GM23338 (cell line): ENCODE results near the gene ELAC2. TPM values are rescaled to one million over a fixed set of nuclear protein-coding genes. Genes with fewer than 3 reads are reported as not detected.

Experiments
- ATAC-seq: fragments of 200-7000 bp; cut with Tn5 transposase; 3 replicates; pipeline ENCODE4 v1.9.1; 2020
- DNase-seq: peaks from one replicate; pipeline ENCODE4 v3.0.0-alpha.2; 2015; ENCODE audit warnings: low spot score
- H2AFZ ChIP-seq: fragments of 200-600 bp; sonication (generic); 2 replicates; pipeline ENCODE4 v1.8.0; 2016; ENCODE audit warnings: antibody characterized with exemption, mild to moderate bottlenecking, moderate library complexity
- H3F3A ChIP-seq: fragments of 200-600 bp; sonication (generic); replicated peaks from 2 replicates; pipeline ENCODE4 v1.8.0; 2017; ENCODE audit warnings: antibody characterized with exemption, mixed run types, low read depth
- H3K27ac ChIP-seq: fragments of 200-600 bp; sonication (generic); 2 replicates; pipeline ENCODE4 v1.6.1; 2016; ENCODE audit warnings: low read depth
- H3K27me3 ChIP-seq: fragments of 200-600 bp; sonication (generic); 2 replicates; pipeline ENCODE4 v1.8.0; 2016; ENCODE audit warnings: mild to moderate bottlenecking, mixed run types, moderate library complexity; ENCODE audit not compliant: insufficient read depth
- H3K36me3 ChIP-seq: fragments of 200-600 bp; sonication (generic); 2 replicates; pipeline ENCODE4 v1.8.0; 2016; ENCODE audit warnings: mild to moderate bottlenecking; ENCODE audit not compliant: insufficient read depth
- H3K4me1 ChIP-seq: fragments of 200-600 bp; sonication (generic); 2 replicates; pipeline ENCODE4 v1.8.0; 2016; ENCODE audit warnings: mild to moderate bottlenecking, moderate library complexity; ENCODE audit not compliant: insufficient read depth
- H3K4me2 ChIP-seq: fragments of 200-600 bp; sonication (generic); 2 replicates; pipeline ENCODE4 v1.7.1; 2017; ENCODE audit warnings: mixed run types
- H3K4me3 ChIP-seq: fragments of 200-600 bp; sonication (generic); 2 replicates; pipeline ENCODE4 v1.6.1; 2016; ENCODE audit warnings: mixed run types
- H3K79me2 ChIP-seq: fragments of 200-600 bp; sonication (generic); replicated peaks from 2 replicates; pipeline ENCODE4 v1.8.0; 2017; ENCODE audit warnings: mild to moderate bottlenecking; ENCODE audit not compliant: insufficient read depth
- H3K9me2 ChIP-seq: fragments of 200-600 bp; sonication (generic); 2 replicates; pipeline ENCODE4 v1.8.0; 2017; ENCODE audit not compliant: insufficient read depth
- H4K20me1 ChIP-seq: fragments of 200-600 bp; sonication (generic); replicated peaks from 2 replicates; pipeline ENCODE4 v1.8.0; 2017; ENCODE audit warnings: mild to moderate bottlenecking; ENCODE audit not compliant: insufficient read depth
- H3K27ac Mint-ChIP-seq: 2 replicates; pipeline ENCODE4 v1.8.0; 2020; ENCODE audit warnings: inconsistent platforms, mild to moderate bottlenecking, moderate library complexity, mixed read lengths
- H3K27me3 Mint-ChIP-seq: 3 replicates; pipeline ENCODE4 v1.8.0; 2022; ENCODE audit warnings: low read depth, mild to moderate bottlenecking, moderate library complexity, mixed read lengths, inconsistent platforms; ENCODE audit not compliant: insufficient read depth, poor library complexity
- H3K36me3 Mint-ChIP-seq: 3 replicates; pipeline ENCODE4 v1.8.0; 2021; ENCODE audit warnings: low read depth, mild to moderate bottlenecking, inconsistent platforms, moderate library complexity, mixed read lengths
- H3K4me1 Mint-ChIP-seq: 3 replicates; pipeline ENCODE4 v1.8.0; 2020; ENCODE audit warnings: mild to moderate bottlenecking, inconsistent platforms, mixed read lengths
- H3K4me3 Mint-ChIP-seq: 3 replicates; pipeline ENCODE4 v1.8.0; 2021; ENCODE audit warnings: moderate library complexity, mild to moderate bottlenecking, inconsistent platforms, mixed read lengths
- H3K9me3 Mint-ChIP-seq: 3 replicates; pipeline ENCODE4 v1.8.0; 2020; ENCODE audit warnings: moderate library complexity, mild to moderate bottlenecking, inconsistent platforms, mixed read lengths
- EZH2phosphoT487 ChIP-seq: fragments of 200-600 bp; sonication (generic); IDR thresholded peaks from one replicate; pipeline ENCODE4 v1.8.1; 2018; ENCODE audit warnings: antibody characterized with exemption; ENCODE audit not compliant: unreplicated experiment
- NANOG ChIP-seq: IDR thresholded peaks from 2 replicates; pipeline ENCODE4 v1.6.1; 2016; ENCODE audit warnings: antibody characterized with exemption, borderline replicate concordance
- STAT1 ChIP-seq: IDR thresholded peaks from one replicate; pipeline ENCODE4 v1.6.1; 2016; ENCODE audit warnings: antibody characterized with exemption; ENCODE audit not compliant: unreplicated experiment
- polyA plus RNA-seq: library from polyadenylated mRNA; unstranded; fragments of >200 nt; fragmentation: Nextera tagmentation; extraction: Ambion mirVana; gene quantifications from 2 replicates; pipeline ENCODE4 v1.2.1, GENCODE V29; 2016
- total RNA-seq: library from RNA; depleted of rRNA; stranded (reverse); fragments of >200 nt; shearing (Covaris generic); gene quantifications from 2 replicates; pipeline ENCODE4 v1.2.3, GENCODE V29; 2014
- TF ChIP-seq, protein P1 (sequence below): fragments of 250-450 bp; sonication (Bioruptor Pico); IDR thresholded peaks from 2 replicates; pipeline ENCODE4 v1.5.0; 2020; ENCODE audit warnings: mild to moderate bottlenecking, moderate library complexity
- TF ChIP-seq, protein P2 (sequence below): IDR thresholded peaks from 2 replicates; pipeline ENCODE4 v1.6.1; 2016; ENCODE audit warnings: antibody characterized with exemption
- TF ChIP-seq, protein P3 (sequence below), 2 experiments: fragments of 200-600 bp in 1 of 2; sonication (generic) in 1 of 2; conservative IDR thresholded peaks; 2 replicates each; pipeline versions ENCODE4 v1.5.1 to v1.6.1; 2016 to 2017; ENCODE audit warnings: antibody characterized with exemption in 2 of 2, low read depth in 2 of 2, mild to moderate bottlenecking in 2 of 2, moderate library complexity in 1 of 2

Gene ELAC2
- total and polyA plus RNA-seq, 2 experiments from 2014 or later: 49.9 to 203 TPM

DNA sequence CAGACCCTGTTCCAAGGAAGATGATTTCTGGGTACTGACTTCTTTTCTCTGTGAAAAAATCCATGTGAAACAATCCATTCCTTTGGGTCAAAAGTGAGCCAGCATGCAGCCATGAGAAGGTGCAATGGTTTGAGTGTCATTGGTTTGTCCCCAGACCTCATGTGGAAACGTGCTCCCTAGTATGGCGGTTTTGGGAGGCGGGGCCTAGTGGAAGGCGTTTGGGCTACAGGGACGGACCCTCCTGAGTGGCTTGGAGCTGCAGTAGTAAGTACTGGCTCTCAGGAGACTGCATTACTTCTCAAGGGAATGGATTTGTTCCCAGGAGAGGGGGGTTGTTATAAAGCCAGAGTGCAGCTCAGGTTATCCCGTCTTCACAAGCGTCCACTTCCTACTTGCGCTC is 19.4 kb downstream of the ELAC2 start:
- Histone ChIP-seq H3K9me2 (no peaks in the 10 kb centered on the region), H3F3A (no peaks in the 10 kb centered on the region), H3K27me3 (no peaks in the 10 kb centered on the region), H3K4me2 (no peak overlapping the region), H3K36me3 (peaks cover 81% of the 10 kb centered on the region), H3K79me2 (peaks cover 10% of the 10 kb centered on the region; the same call in 1 of the 2 replicates), H3K4me1 (no peaks in the 10 kb centered on the region), H2AFZ (no peak overlapping the region), H3K27ac (no peak overlapping the region), H4K20me1 (peaks cover 29% of the 10 kb centered on the region), H3K4me3 (no peak overlapping the region)
- Mint-ChIP-seq H3K27me3 (peaks cover 5% of the 10 kb centered on the region), H3K4me1 (no peaks in the 10 kb centered on the region), H3K9me3 (no peaks in the 10 kb centered on the region; the same call in 2 of the 3 replicates), H3K36me3 (peaks cover 76% of the 10 kb centered on the region), H3K4me3 (no peak overlapping the region), H3K27ac (no peak overlapping the region)
- ATAC-seq (no peak), DNase-seq (no peak)
- TF ChIP-seq EZH2phosphoT487 (no peak), STAT1 (no peak), NANOG (no peak)
- TF ChIP-seq, protein P1, sequence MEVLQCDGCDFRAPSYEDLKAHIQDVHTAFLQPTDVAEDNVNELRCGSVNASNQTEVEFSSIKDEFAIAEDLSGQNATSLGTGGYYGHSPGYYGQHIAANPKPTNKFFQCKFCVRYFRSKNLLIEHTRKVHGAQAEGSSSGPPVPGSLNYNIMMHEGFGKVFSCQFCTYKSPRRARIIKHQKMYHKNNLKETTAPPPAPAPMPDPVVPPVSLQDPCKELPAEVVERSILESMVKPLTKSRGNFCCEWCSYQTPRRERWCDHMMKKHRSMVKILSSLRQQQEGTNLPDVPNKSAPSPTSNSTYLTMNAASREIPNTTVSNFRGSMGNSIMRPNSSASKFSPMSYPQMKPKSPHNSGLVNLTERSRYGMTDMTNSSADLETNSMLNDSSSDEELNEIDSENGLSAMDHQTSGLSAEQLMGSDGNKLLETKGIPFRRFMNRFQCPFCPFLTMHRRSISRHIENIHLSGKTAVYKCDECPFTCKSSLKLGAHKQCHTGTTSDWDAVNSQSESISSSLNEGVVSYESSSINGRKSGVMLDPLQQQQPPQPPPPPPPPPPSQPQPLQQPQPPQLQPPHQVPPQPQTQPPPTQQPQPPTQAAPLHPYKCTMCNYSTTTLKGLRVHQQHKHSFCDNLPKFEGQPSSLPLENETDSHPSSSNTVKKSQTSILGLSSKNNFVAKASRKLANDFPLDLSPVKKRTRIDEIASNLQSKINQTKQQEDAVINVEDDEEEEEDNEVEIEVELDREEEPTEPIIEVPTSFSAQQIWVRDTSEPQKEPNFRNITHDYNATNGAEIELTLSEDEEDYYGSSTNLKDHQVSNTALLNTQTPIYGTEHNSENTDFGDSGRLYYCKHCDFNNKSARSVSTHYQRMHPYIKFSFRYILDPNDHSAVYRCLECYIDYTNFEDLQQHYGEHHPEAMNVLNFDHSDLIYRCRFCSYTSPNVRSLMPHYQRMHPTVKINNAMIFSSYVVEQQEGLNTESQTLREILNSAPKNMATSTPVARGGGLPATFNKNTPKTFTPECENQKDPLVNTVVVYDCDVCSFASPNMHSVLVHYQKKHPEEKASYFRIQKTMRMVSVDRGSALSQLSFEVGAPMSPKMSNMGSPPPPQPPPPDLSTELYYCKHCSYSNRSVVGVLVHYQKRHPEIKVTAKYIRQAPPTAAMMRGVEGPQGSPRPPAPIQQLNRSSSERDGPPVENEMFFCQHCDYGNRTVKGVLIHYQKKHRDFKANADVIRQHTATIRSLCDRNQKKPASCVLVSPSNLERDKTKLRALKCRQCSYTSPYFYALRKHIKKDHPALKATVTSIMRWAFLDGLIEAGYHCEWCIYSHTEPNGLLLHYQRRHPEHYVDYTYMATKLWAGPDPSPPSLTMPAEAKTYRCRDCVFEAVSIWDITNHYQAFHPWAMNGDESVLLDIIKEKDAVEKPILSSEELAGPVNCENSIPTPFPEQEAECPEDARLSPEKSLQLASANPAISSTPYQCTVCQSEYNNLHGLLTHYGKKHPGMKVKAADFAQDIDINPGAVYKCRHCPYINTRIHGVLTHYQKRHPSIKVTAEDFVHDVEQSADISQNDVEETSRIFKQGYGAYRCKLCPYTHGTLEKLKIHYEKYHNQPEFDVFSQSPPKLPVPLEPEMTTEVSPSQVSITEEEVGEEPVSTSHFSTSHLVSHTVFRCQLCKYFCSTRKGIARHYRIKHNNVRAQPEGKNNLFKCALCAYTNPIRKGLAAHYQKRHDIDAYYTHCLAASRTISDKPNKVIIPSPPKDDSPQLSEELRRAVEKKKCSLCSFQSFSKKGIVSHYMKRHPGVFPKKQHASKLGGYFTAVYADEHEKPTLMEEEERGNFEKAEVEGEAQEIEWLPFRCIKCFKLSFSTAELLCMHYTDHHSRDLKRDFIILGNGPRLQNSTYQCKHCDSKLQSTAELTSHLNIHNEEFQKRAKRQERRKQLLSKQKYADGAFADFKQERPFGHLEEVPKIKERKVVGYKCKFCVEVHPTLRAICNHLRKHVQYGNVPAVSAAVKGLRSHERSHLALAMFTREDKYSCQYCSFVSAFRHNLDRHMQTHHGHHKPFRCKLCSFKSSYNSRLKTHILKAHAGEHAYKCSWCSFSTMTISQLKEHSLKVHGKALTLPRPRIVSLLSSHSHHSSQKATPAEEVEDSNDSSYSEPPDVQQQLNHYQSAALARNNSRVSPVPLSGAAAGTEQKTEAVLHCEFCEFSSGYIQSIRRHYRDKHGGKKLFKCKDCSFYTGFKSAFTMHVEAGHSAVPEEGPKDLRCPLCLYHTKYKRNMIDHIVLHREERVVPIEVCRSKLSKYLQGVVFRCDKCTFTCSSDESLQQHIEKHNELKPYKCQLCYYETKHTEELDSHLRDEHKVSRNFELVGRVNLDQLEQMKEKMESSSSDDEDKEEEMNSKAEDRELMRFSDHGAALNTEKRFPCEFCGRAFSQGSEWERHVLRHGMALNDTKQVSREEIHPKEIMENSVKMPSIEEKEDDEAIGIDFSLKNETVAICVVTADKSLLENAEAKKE: no peak
- TF ChIP-seq, protein P2, sequence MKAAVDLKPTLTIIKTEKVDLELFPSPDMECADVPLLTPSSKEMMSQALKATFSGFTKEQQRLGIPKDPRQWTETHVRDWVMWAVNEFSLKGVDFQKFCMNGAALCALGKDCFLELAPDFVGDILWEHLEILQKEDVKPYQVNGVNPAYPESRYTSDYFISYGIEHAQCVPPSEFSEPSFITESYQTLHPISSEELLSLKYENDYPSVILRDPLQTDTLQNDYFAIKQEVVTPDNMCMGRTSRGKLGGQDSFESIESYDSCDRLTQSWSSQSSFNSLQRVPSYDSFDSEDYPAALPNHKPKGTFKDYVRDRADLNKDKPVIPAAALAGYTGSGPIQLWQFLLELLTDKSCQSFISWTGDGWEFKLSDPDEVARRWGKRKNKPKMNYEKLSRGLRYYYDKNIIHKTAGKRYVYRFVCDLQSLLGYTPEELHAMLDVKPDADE: no peak
- TF ChIP-seq, protein P3, sequence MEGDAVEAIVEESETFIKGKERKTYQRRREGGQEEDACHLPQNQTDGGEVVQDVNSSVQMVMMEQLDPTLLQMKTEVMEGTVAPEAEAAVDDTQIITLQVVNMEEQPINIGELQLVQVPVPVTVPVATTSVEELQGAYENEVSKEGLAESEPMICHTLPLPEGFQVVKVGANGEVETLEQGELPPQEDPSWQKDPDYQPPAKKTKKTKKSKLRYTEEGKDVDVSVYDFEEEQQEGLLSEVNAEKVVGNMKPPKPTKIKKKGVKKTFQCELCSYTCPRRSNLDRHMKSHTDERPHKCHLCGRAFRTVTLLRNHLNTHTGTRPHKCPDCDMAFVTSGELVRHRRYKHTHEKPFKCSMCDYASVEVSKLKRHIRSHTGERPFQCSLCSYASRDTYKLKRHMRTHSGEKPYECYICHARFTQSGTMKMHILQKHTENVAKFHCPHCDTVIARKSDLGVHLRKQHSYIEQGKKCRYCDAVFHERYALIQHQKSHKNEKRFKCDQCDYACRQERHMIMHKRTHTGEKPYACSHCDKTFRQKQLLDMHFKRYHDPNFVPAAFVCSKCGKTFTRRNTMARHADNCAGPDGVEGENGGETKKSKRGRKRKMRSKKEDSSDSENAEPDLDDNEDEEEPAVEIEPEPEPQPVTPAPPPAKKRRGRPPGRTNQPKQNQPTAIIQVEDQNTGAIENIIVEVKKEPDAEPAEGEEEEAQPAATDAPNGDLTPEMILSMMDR (conservative IDR thresholded peaks at IDR 0.05; ENCODE audit: low read depth in 2 of 2): no peak
